Mucosa of descending colon (tissue), 3 donors: ENCODE measurements around the gene CEP350. TPM values are rescaled to one million over a fixed set of nuclear protein-coding genes. Genes with fewer than 3 reads are reported as not detected.

Source experiments
- ATAC-seq: fragments of 200-7000 bp; cut with Tn5 transposase; one replicate; pipeline ENCODE4 v1.9.1; 2020; ENCODE audit warnings: mild to moderate bottlenecking, moderate library complexity
- DNase-seq, 3 donors: peaks; one replicate each; pipeline ENCODE4 v3.0.0-alpha.2; 2020
- H3K36me3 ChIP-seq: fragments of 200-600 bp; one replicate; pipeline ENCODE4 v1.8.0; 2021; ENCODE audit warnings: low read depth, mild to moderate bottlenecking
- H3K4me1 ChIP-seq: fragments of 200-600 bp; one replicate; pipeline ENCODE4 v1.8.0; 2021; ENCODE audit warnings: low read depth, mild to moderate bottlenecking
- H3K4me3 ChIP-seq: fragments of 200-600 bp; one replicate; pipeline ENCODE4 v1.8.0; 2021; ENCODE audit warnings: mild to moderate bottlenecking
- H3K9me3 ChIP-seq: fragments of 200-600 bp; one replicate; pipeline ENCODE4 v1.8.0; 2021; ENCODE audit warnings: mild to moderate bottlenecking
- CTCF ChIP-seq: fragments of 200-600 bp; IDR thresholded peaks from one replicate; pipeline ENCODE4 v1.8.0; 2022; ENCODE audit warnings: antibody characterized with exemption, mild to moderate bottlenecking
- intact Hi-C, 2 donors: fragments of 100-400 bp; cut with DNase I in 1 of 2; cut with micrococcal nuclease in 1 of 2; formaldehyde crosslinking; loops; one replicate each; pipeline versions ENCODE4 v1.11.0 to v1.11.1; 2022; cut with DNase I, micrococcal nuclease
- total RNA-seq, 3 donors: library from RNA; stranded (reverse); fragmentation: NEBNext Ultra II Directional in 2 of 3; extraction: Animal tissue kit (Norgen Biotek cat#: 25700) in 2 of 3; gene quantifications; one replicate each; pipeline versions ENCODE4 v1.2.1 to v1.2.4, GENCODE V29; 2021 to 2023
- donor health status: DM: no; HTN: no; CAD: no; lungs with moderate emphysema.
- donor health status: DM: no; HTN: no; CAD: no.
- donor health status: DM: no; HTN: yes; CAD: no.

CEP350 gene
- total RNA-seq, 3 donors from 2014 or later, result 41.9 to 63.7 (median 53.9) TPM

- no peak overlapping the region for H3K4me3 ChIP-seq
- H3K4me1 ChIP-seq, result no peaks in the 10 kb centered on the region
- no peak for TF ChIP-seq CTCF
- peaks cover 7% of the 10 kb centered on the region for H3K9me3 ChIP-seq
- ATAC-seq (no peak), DNase-seq (no peak)
- no peaks in the 10 kb centered on the region for H3K36me3 ChIP-seq
- intact Hi-C loops, result no loop called here
Observed at GRCh38 chr1:179969962-179970361, 15.4 kb downstream of the CEP350 start.

GRCh38 chr1:179971563-179972496 lies 17.2 kb downstream of the CEP350 start:
- no peaks in the 10 kb centered on the region for H3K36me3 ChIP-seq
- no peak for TF ChIP-seq CTCF
- no peak for ATAC-seq
- peaks cover 3% of the 10 kb centered on the region for H3K9me3 ChIP-seq
- DNase-seq, result no peak
- H3K4me1 ChIP-seq, result no peaks in the 10 kb centered on the region
- no peak overlapping the region for H3K4me3 ChIP-seq
- intact Hi-C loops, result no loop called here

- no peaks in the 10 kb centered on the region for H3K36me3 ChIP-seq
- no peaks in the 10 kb centered on the region for H3K4me1 ChIP-seq
- no peaks in the 10 kb centered on the region for H3K9me3 ChIP-seq
- no peak for TF ChIP-seq CTCF
- intact Hi-C loops, result no loop called here
- H3K4me3 ChIP-seq, result no peak overlapping the region
- ATAC-seq (no peak), DNase-seq (no peak)
Observed at GRCh38 chr1:179973198-179974110, 18.8 kb downstream of the CEP350 start.

- DNase-seq (no peak), ATAC-seq (no peak)
- H3K9me3 ChIP-seq, result peaks cover 4% of the 10 kb centered on the region
- H3K4me1 ChIP-seq, result no peaks in the 10 kb centered on the region
- no peak for TF ChIP-seq CTCF
- no peak overlapping the region for H3K4me3 ChIP-seq
- H3K36me3 ChIP-seq, result no peaks in the 10 kb centered on the region
- intact Hi-C loops, result no loop called here
Observed at GRCh38 chr1:179976970-179977651, 22.5 kb downstream of the CEP350 start.
